WTC11 (cell line): ENCODE results near the gene CSF1R. TPM values are rescaled to one million over a fixed set of nuclear protein-coding genes. Genes with fewer than 3 reads are reported as not detected.

Source experiments
- ATAC-seq: fragments of 200-7000 bp; cut with Tn5 transposase; 2 replicates; pipeline ENCODE4 v1.10.0; 2021; ENCODE audit warnings: mild to moderate bottlenecking, moderate library complexity
- CTCF ChIA-PET: fragments of 300-600 bp; sonication (Branson Sonifier 250); formaldehyde crosslinking; loops from one replicate; lab custom pipeline; 2021; ENCODE audit warnings: antibody characterized with exemption; lab: Charles Lee
- POLR2A ChIA-PET: fragments of 350-600 bp; sonication (Branson Sonifier 250); formaldehyde crosslinking; loops from one replicate; lab custom pipeline; 2021; ENCODE audit warnings: antibody characterized with exemption; lab: Charles Lee
- DNase-seq: peaks from one replicate; pipeline ENCODE4 v3.0.0; 2021; ENCODE audit warnings: low spot score
- H3K27ac Mint-ChIP-seq: 2 replicates; pipeline ENCODE4 v1.8.0; 2021; ENCODE audit warnings: mixed read lengths
- H3K27me3 Mint-ChIP-seq: 2 replicates; pipeline ENCODE4 v1.8.0; 2021; ENCODE audit warnings: low read depth, mild to moderate bottlenecking, moderate library complexity, mixed read lengths
- H3K36me3 Mint-ChIP-seq: 2 replicates; pipeline ENCODE4 v1.8.0; 2021; ENCODE audit warnings: mixed read lengths
- H3K4me1 Mint-ChIP-seq: 2 replicates; pipeline ENCODE4 v1.8.0; 2022; ENCODE audit warnings: mixed read lengths
- H3K4me3 Mint-ChIP-seq: 2 replicates; pipeline ENCODE4 v1.8.0; 2021; ENCODE audit warnings: mild to moderate bottlenecking, moderate library complexity, mixed read lengths
- H3K9me3 Mint-ChIP-seq: 2 replicates; pipeline ENCODE4 v1.8.0; 2021; ENCODE audit warnings: mixed read lengths
- ATF2 ChIP-seq: sonication (generic); formaldehyde crosslinking; IDR thresholded peaks from 2 replicates; pipeline ENCODE4 v1.8.1; 2022; ENCODE audit warnings: low read depth, missing genetic modification reagents, borderline replicate concordance
- CDX4 ChIP-seq: fragments of 250-450 bp; sonication (Bioruptor Pico); IDR thresholded peaks from 2 replicates; pipeline ENCODE4 v1.9.0; 2021; ENCODE audit warnings: moderate library complexity, mild to moderate bottlenecking, inconsistent platforms, borderline replicate concordance
- ESRRA ChIP-seq: sonication (generic); formaldehyde crosslinking; IDR thresholded peaks from 2 replicates; pipeline ENCODE4 v1.8.1; 2022; ENCODE audit warnings: mild to moderate bottlenecking, missing genetic modification reagents, borderline replicate concordance
- PREB ChIP-seq: sonication (generic); formaldehyde crosslinking; IDR thresholded peaks from 2 replicates; pipeline ENCODE4 v1.8.1; 2022; ENCODE audit warnings: mild to moderate bottlenecking, missing genetic modification reagents, moderate library complexity, borderline replicate concordance
- SMAD3 ChIP-seq: sonication (generic); formaldehyde crosslinking; IDR thresholded peaks from 2 replicates; pipeline ENCODE4 v1.8.0; 2022; ENCODE audit warnings: missing genetic modification reagents, mild to moderate bottlenecking, borderline replicate concordance
- SMAD4 ChIP-seq: sonication (generic); formaldehyde crosslinking; IDR thresholded peaks from 2 replicates; pipeline ENCODE4 v1.8.0; 2022; ENCODE audit warnings: mild to moderate bottlenecking, missing genetic modification reagents
- SP1 ChIP-seq: sonication (generic); formaldehyde crosslinking; conservative IDR thresholded peaks from 2 replicates; pipeline ENCODE4 v1.8.1; 2022; ENCODE audit warnings: missing genetic modification reagents
- TEAD1 ChIP-seq: sonication (generic); formaldehyde crosslinking; IDR thresholded peaks from 2 replicates; pipeline ENCODE4 v1.8.0; 2022; ENCODE audit warnings: mild to moderate bottlenecking, missing genetic modification reagents
- TEAD4 ChIP-seq: sonication (generic); formaldehyde crosslinking; IDR thresholded peaks from 2 replicates; pipeline ENCODE4 v1.8.0; 2022; ENCODE audit warnings: mild to moderate bottlenecking, missing genetic modification reagents
- ZNF219 ChIP-seq: sonication (generic); formaldehyde crosslinking; IDR thresholded peaks from 2 replicates; pipeline ENCODE4 v1.8.0; 2023; ENCODE audit warnings: missing genetic modification reagents, mild to moderate bottlenecking, borderline replicate concordance
- ZNF263 ChIP-seq: sonication (generic); formaldehyde crosslinking; IDR thresholded peaks from 2 replicates; pipeline ENCODE4 v1.8.1; 2022; ENCODE audit warnings: low read depth, mild to moderate bottlenecking, moderate library complexity, missing genetic modification reagents
- ZNF512 ChIP-seq: sonication (generic); formaldehyde crosslinking; IDR thresholded peaks from 2 replicates; pipeline ENCODE4 v1.8.1; 2022; ENCODE audit warnings: missing genetic modification reagents, borderline replicate concordance
- total RNA-seq: library from RNA; stranded (reverse); gene quantifications from 3 replicates; pipeline ENCODE4 v1.2.3, GENCODE V29; 2021
- TF ChIP-seq, protein P1 (sequence below): sonication (generic); formaldehyde crosslinking; IDR thresholded peaks from 2 replicates; pipeline ENCODE4 v1.8.1; 2023; ENCODE audit warnings: mild to moderate bottlenecking, missing genetic modification reagents, borderline replicate concordance
- TF ChIP-seq, protein P2 (sequence below): fragments of 250-450 bp; sonication (Bioruptor Pico); IDR thresholded peaks from 2 replicates; pipeline ENCODE4 v1.8.0; 2021; ENCODE audit warnings: mild to moderate bottlenecking
- TF ChIP-seq, protein P3 (sequence below): sonication (generic); formaldehyde crosslinking; IDR thresholded peaks from 2 replicates; pipeline ENCODE4 v1.8.0; 2022; ENCODE audit warnings: mild to moderate bottlenecking, missing genetic modification reagents
- TF ChIP-seq, protein P4 (sequence below): sonication (generic); formaldehyde crosslinking; IDR thresholded peaks from 2 replicates; pipeline ENCODE4 v1.8.1; 2023; ENCODE audit warnings: mild to moderate bottlenecking, missing genetic modification reagents
- TF ChIP-seq, protein P5 (sequence below): sonication (generic); formaldehyde crosslinking; IDR thresholded peaks from 2 replicates; pipeline ENCODE4 v1.8.1; 2023; ENCODE audit warnings: mild to moderate bottlenecking, moderate library complexity, missing genetic modification reagents

Gene CSF1R
- total RNA-seq, 1 experiment from 2014 or later: 0.20 TPM

- TF ChIP-seq, protein P1, sequence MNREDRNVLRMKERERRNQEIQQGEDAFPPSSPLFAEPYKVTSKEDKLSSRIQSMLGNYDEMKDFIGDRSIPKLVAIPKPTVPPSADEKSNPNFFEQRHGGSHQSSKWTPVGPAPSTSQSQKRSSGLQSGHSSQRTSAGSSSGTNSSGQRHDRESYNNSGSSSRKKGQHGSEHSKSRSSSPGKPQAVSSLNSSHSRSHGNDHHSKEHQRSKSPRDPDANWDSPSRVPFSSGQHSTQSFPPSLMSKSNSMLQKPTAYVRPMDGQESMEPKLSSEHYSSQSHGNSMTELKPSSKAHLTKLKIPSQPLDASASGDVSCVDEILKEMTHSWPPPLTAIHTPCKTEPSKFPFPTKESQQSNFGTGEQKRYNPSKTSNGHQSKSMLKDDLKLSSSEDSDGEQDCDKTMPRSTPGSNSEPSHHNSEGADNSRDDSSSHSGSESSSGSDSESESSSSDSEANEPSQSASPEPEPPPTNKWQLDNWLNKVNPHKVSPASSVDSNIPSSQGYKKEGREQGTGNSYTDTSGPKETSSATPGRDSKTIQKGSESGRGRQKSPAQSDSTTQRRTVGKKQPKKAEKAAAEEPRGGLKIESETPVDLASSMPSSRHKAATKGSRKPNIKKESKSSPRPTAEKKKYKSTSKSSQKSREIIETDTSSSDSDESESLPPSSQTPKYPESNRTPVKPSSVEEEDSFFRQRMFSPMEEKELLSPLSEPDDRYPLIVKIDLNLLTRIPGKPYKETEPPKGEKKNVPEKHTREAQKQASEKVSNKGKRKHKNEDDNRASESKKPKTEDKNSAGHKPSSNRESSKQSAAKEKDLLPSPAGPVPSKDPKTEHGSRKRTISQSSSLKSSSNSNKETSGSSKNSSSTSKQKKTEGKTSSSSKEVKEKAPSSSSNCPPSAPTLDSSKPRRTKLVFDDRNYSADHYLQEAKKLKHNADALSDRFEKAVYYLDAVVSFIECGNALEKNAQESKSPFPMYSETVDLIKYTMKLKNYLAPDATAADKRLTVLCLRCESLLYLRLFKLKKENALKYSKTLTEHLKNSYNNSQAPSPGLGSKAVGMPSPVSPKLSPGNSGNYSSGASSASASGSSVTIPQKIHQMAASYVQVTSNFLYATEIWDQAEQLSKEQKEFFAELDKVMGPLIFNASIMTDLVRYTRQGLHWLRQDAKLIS (CRISPR knock-in tag): no peak
- no peak for TF ChIP-seq SMAD3 (CRISPR knock-in tag)
- TF ChIP-seq ZNF219 (CRISPR knock-in tag): no peak
- TF ChIP-seq SP1 (CRISPR knock-in tag): no peak
- no peak for TF ChIP-seq ZNF263 (CRISPR knock-in tag)
These were observed 10.5 kb downstream of the CSF1R start (continued) for GRCh38 chr5:150075806-150076205.

GRCh38 chr5:150075233-150075632, 11.1 kb downstream of the CSF1R start:
- H3K36me3 Mint-ChIP-seq: no peaks in the 10 kb centered on the region
- TF ChIP-seq ZNF512 (CRISPR knock-in tag) (no peak), TEAD4 (no peak), ATF2 (CRISPR knock-in tag) (no peak), TEAD1 (CRISPR knock-in tag) (no peak), CDX4 (CRISPR knock-in tag) (no peak), PREB (CRISPR knock-in tag) (no peak), SMAD4 (CRISPR knock-in tag) (no peak)
- TF ChIP-seq, protein P2, sequence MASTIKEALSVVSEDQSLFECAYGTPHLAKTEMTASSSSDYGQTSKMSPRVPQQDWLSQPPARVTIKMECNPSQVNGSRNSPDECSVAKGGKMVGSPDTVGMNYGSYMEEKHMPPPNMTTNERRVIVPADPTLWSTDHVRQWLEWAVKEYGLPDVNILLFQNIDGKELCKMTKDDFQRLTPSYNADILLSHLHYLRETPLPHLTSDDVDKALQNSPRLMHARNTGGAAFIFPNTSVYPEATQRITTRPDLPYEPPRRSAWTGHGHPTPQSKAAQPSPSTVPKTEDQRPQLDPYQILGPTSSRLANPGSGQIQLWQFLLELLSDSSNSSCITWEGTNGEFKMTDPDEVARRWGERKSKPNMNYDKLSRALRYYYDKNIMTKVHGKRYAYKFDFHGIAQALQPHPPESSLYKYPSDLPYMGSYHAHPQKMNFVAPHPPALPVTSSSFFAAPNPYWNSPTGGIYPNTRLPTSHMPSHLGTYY (CRISPR knock-in tag): no peak
- DNase-seq: no peak

DNA sequence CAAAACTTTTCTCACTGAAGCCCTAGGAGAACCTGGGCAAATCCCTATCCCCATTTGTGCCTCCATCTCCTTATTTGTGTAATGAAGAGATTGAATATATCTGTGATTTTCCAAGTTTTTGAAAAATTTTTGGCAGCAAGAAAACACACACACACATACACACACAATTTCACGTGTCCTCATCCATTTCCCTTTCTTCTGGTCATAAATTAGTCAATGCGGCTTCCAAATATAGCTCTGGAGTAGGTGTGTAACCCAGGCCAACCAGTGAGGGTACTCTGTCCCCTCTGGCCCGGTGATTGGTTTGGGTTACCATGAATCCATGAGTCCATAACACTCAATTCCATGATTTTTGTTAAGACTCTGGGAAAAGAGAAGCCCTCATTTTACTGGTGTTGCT, 12.7 kb downstream of the CSF1R start:
- ATAC-seq: no peak
- Mint-ChIP-seq H3K9me3 (no peaks in the 10 kb centered on the region), H3K27ac (no peak overlapping the region), H3K36me3 (no peaks in the 10 kb centered on the region), H3K4me3 (no peak overlapping the region), H3K27me3 (no peaks in the 10 kb centered on the region), H3K4me1 (no peaks in the 10 kb centered on the region)
- no peak for DNase-seq
- POLR2A ChIA-PET: no interaction called here
- CTCF ChIA-PET: no interaction called here
- TF ChIP-seq, protein P3, sequence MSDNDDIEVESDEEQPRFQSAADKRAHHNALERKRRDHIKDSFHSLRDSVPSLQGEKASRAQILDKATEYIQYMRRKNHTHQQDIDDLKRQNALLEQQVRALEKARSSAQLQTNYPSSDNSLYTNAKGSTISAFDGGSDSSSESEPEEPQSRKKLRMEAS (CRISPR knock-in tag): no peak
- no peak for TF ChIP-seq ESRRA
- TF ChIP-seq, protein P4, sequence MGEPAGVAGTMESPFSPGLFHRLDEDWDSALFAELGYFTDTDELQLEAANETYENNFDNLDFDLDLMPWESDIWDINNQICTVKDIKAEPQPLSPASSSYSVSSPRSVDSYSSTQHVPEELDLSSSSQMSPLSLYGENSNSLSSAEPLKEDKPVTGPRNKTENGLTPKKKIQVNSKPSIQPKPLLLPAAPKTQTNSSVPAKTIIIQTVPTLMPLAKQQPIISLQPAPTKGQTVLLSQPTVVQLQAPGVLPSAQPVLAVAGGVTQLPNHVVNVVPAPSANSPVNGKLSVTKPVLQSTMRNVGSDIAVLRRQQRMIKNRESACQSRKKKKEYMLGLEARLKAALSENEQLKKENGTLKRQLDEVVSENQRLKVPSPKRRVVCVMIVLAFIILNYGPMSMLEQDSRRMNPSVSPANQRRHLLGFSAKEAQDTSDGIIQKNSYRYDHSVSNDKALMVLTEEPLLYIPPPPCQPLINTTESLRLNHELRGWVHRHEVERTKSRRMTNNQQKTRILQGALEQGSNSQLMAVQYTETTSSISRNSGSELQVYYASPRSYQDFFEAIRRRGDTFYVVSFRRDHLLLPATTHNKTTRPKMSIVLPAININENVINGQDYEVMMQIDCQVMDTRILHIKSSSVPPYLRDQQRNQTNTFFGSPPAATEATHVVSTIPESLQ (CRISPR knock-in tag): no peak
- TF ChIP-seq ZNF219 (CRISPR knock-in tag): no peak
- TF ChIP-seq, protein P5, sequence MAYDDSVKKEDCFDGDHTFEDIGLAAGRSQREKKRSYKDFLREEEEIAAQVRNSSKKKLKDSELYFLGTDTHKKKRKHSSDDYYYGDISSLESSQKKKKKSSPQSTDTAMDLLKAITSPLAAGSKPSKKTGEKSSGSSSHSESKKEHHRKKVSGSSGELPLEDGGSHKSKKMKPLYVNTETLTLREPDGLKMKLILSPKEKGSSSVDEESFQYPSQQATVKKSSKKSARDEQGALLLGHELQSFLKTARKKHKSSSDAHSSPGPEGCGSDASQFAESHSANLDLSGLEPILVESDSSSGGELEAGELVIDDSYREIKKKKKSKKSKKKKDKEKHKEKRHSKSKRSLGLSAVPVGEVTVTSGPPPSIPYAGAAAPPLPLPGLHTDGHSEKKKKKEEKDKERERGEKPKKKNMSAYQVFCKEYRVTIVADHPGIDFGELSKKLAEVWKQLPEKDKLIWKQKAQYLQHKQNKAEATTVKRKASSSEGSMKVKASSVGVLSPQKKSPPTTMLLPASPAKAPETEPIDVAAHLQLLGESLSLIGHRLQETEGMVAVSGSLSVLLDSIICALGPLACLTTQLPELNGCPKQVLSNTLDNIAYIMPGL (CRISPR knock-in tag): no peak

More at GRCh38 chr5:150075233-150075632, 11.1 kb downstream of the CSF1R start:
- ChIA-PET CTCF (interaction anchor here (0.6 to 1.6 kb wide), 10 partner anchors 11 to 178 kb away, joined by 3 to 12 read pairs (median 3); partner anchors contain the start of gene PDGFRB), POLR2A (no interaction called here)
- no peak for ATAC-seq
- Mint-ChIP-seq H3K4me3 (no peak overlapping the region), H3K27ac (no peak overlapping the region), H3K27me3 (no peaks in the 10 kb centered on the region), H3K4me1 (no peaks in the 10 kb centered on the region), H3K9me3 (no peaks in the 10 kb centered on the region)
